ENCODE data around the gene UBA5.

DNA sequence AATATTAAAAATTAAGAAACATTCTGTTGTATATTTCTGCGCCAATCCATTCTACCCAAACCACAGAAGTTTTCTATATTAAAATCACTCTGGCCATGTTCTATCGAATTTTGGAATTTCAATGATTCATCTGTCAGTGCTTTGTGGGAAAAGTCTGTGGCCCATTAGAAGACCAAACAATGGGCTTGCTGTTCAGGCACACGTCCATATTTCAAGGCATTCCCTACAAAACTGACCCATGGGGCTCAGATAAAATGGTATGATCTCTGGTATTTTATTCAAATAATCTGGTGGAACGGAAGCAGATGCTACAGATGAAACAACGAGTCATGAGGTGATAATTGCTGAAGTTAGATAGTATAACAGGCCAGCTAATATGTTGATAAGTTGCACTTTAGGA is 49.6 kb downstream of the UBA5 start:
- TF ChIP-seq POLR2A (IDR thresholded peaks at IDR 0.05) = no peak
- TF ChIP-seq, protein P1, sequence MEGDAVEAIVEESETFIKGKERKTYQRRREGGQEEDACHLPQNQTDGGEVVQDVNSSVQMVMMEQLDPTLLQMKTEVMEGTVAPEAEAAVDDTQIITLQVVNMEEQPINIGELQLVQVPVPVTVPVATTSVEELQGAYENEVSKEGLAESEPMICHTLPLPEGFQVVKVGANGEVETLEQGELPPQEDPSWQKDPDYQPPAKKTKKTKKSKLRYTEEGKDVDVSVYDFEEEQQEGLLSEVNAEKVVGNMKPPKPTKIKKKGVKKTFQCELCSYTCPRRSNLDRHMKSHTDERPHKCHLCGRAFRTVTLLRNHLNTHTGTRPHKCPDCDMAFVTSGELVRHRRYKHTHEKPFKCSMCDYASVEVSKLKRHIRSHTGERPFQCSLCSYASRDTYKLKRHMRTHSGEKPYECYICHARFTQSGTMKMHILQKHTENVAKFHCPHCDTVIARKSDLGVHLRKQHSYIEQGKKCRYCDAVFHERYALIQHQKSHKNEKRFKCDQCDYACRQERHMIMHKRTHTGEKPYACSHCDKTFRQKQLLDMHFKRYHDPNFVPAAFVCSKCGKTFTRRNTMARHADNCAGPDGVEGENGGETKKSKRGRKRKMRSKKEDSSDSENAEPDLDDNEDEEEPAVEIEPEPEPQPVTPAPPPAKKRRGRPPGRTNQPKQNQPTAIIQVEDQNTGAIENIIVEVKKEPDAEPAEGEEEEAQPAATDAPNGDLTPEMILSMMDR (IDR thresholded peaks at IDR 0.05 in 4 of 5, conservative IDR thresholded peaks at IDR 0.05 in 1 of 5) = no peak

Data from gastrocnemius medialis (tissue), 4 donors.